HG02943 (cell line): Measurements from ENCODE around the gene UBN2.
"Not testable (repeated sequence)": the region's sequence is repeated elsewhere in the genome, so short reads cannot be mapped to it uniquely, and the experiment has no call there.

Experiments
- ATAC-seq: cut with Tn5 transposase; IDR thresholded peaks from one replicate; pipeline ENCODE4 v1.9.1; 2021; ENCODE audit warnings: mild to moderate bottlenecking, low read depth, moderate library complexity; ENCODE audit not compliant: unreplicated experiment

The UBN2 gene

GRCh38 chr7:139294241-139294640 lies 63.2 kb downstream of the UBN2 start:
- no peak for ATAC-seq

- ATAC-seq: no peak
Observed at GRCh38 chr7:139294951-139295575, 64.0 kb downstream of the UBN2 start.

DNA sequence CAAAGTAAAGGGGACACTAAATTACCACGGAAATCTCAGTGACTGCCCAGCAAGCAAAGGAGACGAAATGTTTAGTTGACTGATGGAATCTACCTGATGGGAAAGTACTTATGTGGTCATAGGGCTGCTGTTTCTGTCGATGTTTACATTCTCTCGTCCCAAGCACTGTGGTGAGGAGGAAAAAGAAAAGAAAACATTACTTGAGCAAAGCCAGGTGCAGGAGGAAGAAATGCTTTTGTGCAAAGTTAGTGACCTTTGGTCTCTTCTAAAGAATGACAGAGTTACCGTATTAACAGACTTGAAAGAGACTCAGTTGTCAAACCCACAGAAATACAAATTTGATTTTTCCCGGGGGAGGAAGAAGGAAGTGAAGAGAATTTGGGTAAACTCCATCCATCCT lies 66.8 kb downstream of the UBN2 start:
- no peak for ATAC-seq

DNA sequence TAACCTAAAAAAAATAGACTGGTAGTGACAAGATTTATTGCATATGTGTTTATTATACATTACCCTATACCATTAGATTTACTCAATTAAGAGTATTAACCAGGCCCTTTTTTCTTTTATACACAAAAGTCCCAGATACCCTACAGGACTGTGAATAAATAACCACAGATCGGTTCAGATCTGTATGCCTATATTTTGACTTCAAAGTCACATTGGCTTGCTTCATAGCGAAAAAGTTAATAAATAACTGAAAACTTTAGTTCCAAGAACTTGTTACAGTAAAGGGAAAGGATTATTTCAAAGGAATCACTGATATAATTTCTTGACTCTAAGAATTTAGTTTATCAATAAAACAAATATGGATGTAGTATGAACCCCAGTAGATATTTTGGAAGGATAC lies 68.3 kb downstream of the UBN2 start:
- ATAC-seq: no peak

- no peak for ATAC-seq
Observed at GRCh38 chr7:139300390-139300789, 69.4 kb downstream of the UBN2 start.

- no peak for ATAC-seq
Observed at GRCh38 chr7:139304517-139304916, 73.5 kb downstream of the UBN2 start.

GRCh38 chr7:139317939-139318505 lies 87.0 kb downstream of the UBN2 start:
- no peak for ATAC-seq

DNA sequence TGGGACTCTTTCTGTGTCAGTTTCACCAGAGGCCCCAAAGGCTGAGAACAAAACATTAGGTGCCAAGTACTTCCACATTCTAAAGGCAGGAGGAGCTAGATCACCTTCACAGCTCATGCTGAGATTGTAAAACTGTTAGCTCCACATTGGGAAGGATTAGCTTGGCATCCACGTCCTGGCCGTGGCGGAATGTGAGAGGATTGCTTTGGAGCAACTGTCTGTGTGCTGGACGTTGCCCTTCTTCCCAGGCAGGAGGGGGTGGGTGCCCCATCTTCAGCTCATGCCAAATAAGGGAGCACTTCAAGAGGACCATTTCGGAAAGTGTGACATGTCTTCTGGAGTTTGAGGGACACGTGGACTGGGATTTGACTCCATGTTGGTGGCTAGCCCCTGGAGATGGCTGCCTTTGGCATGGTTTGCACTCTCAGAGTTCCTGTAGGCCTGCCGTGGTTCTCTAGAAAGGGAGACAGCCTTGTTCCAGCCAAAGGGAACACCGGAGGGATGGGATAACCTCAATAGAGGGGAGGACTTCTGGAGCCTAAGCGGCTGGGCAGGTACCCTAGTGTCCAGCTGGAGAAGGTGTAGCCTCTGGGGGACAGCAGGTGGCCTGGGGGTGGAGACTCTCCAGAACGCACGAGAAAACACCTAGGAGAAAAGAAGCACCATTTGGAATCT lies 90.2 kb downstream of the UBN2 start:
- ATAC-seq: no peak

- not testable (repeated sequence) for ATAC-seq
Observed at GRCh38 chr7:139324709-139325108, 93.7 kb downstream of the UBN2 start.

DNA sequence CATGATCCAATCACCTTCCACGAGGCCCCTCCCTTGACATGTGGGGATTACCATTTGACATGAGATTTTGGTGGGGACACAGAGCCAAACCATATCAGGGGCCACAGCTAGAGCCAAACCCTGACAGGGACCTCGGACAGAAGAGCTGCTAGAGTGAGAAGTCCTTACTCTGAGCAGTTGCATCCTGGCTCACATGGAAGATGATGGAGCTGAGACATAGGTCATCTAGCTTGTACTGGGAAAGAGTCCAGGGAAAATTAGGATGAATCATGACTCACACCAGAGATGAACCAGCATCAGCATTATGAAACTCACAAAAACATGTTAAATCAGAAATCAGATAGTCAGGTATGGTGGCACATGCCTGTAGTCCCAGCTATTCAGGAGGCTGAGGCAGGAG lies 97.3 kb downstream of the UBN2 start:
- no peak for ATAC-seq

DNA sequence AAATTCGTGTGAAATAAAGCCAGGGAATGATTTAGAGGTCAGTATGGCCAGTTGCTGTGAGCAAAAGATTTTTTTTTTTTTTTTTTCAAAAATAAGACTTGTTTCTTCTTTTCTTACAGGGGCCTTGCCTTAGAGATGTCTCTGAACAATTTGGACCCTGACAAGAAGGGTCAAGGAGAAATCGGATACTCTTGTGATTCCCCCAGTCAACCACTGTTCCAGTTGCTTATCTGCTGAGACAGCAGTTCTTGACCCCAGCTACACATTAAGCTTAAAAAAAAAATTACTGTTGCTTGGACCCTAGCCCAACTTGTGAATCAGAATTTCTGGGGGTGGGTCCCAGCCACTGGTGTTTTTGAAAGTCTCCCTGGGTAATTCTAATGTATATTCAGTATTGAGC lies 98.1 kb downstream of the UBN2 start:
- no peak for ATAC-seq

GRCh38 chr7:139330333-139331030 lies 99.4 kb downstream of the UBN2 start:
- ATAC-seq: no peak

- no peak for ATAC-seq
Observed at GRCh38 chr7:139332697-139333359, 101.8 kb downstream of the UBN2 start.

DNA sequence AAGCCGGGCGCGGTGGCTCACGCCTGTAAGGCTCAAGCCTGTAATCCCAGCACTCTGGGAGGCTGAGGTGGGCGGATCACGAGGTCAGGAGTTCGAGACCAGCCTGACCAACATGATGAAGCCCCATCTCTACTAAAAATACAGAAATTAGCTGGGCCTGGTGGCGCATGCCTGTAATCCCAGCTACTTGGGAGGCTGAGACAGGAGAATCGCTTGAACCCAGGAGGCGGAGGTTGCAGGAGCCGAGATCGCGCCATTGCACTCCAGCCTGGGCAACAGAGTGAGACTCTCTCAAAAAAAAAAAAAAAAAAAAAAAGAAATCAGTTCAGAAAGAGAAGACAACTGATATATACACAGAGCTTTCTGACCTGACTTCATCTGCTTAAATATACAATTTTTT lies 102.4 kb downstream of the UBN2 start:
- ATAC-seq: not testable (repeated sequence)

DNA sequence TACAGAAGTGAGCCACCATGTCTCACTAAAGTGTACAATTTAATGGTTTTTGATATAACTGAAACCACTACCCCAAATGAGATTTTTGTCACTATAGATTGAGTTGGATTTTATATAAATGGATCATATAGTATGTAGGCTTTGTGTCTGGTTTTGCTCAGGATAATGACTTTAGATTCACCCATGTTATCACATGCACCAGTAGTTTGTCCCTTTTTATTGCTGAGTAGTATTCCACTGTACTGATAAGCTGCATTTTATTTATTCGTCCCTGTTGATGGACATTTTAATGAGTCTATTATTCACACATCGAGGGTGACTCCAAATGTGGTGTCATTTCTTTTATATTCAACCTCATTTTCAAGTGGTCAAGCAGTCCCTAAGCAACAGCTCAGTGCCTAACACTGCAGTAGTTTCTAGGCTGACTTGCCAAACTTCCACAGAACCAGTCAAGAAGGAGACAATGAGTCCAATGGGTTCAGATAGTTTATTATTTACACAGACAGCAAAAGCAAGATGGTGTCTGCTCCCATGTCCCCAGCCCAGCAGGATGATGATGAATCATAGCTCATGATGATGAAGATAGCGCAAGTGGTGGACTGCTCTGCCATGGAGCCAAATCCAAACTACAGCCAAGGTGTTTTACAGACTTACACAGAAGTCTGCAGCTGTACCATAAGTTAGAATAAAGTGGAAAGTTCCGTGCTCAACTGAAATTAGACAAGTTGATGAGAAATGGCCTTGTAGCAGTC lies 103.5 kb downstream of the UBN2 start:
- ATAC-seq: no peak

- no peak for ATAC-seq
Observed at GRCh38 chr7:139339025-139339424, 108.0 kb downstream of the UBN2 start.

- no peak for ATAC-seq
Observed at GRCh38 chr7:139339698-139340036, 108.6 kb downstream of the UBN2 start.

GRCh38 chr7:139340037-139340807 lies 109.2 kb downstream of the UBN2 start:
- ATAC-seq: peak; percentile 87

GRCh38 chr7:139340808-139341057 lies 109.7 kb downstream of the UBN2 start:
- ATAC-seq: no peak
